ENCODE data around the gene NLRC5. TPM values are rescaled to one million over a fixed set of nuclear protein-coding genes. Genes with fewer than 3 reads are reported as not detected.
A peak's percentile ranks its signal among the peaks of the same experiment; 100 is the strongest.

The NLRC5 gene
- total and polyA plus RNA-seq, 9 of the 15 experiments (the other 6 are each of a cell fraction or from before 2014, with no cell fraction given), result 0.59 to 0.71 TPM; not detected in 7

GRCh38 chr16:57062329-57062728 lies 73.0 kb downstream of the NLRC5 start (continued):
- TF ChIP-seq REST (IDR thresholded peaks at IDR 0.05; ENCODE audit: borderline replicate concordance) (no peak), REST (CRISPR knock-in tag; IDR thresholded peaks at IDR 0.05; ENCODE audit: low read depth) (no peak), MECOM (CRISPR knock-in tag; IDR thresholded peaks at IDR 0.05) (no peak), ZNF197 (CRISPR knock-in tag; IDR thresholded peaks at IDR 0.05; ENCODE audit: low read depth) (no peak), KDM2B (CRISPR knock-in tag; IDR thresholded peaks at IDR 0.05) (no peak), NR2F6 (CRISPR knock-in tag; IDR thresholded peaks at IDR 0.05) (no peak), CBFA2T2 (conservative IDR thresholded peaks at IDR 0.05) (peak; percentile 29; the same call in 1 of the 2 replicates), GTF2F1 (IDR thresholded peaks at IDR 0.05; ENCODE audit: low read depth, low read length) (no peak), KLF10 (CRISPR knock-in tag; IDR thresholded peaks at IDR 0.05) (no peak), SAFB (IDR thresholded peaks at IDR 0.05; ENCODE audit: borderline replicate concordance, low read depth, low read length) (no peak), ZNF3 (CRISPR knock-in tag; IDR thresholded peaks at IDR 0.05) (no peak), SMC3 (conservative IDR thresholded peaks at IDR 0.05; ENCODE audit: insufficient read depth, low read depth, low read length) (no peak), TCFL5 (CRISPR knock-in tag; conservative IDR thresholded peaks at IDR 0.05) (no peak), HOXB6 (CRISPR knock-in tag; IDR thresholded peaks at IDR 0.05; ENCODE audit: borderline replicate concordance) (no peak), ZNF134 (CRISPR knock-in tag; conservative IDR thresholded peaks at IDR 0.05) (no peak), SAFB2 (IDR thresholded peaks at IDR 0.05; ENCODE audit: borderline replicate concordance, low read depth, low read length, severe bottlenecking) (no peak), ZSCAN32 (CRISPR knock-in tag; IDR thresholded peaks at IDR 0.05) (no peak), PRDM10 (IDR thresholded peaks at IDR 0.05; ENCODE audit: partially characterized antibody) (peak; percentile 21), SMARCA4 (IDR thresholded peaks at IDR 0.05) (peak; percentile 45; the same call in 1 of the 2 replicates), HCFC1 (IDR thresholded peaks at IDR 0.05; ENCODE audit: low read depth, low read length) (no peak)
